Forelimb muscle (tissue), 1 donor: ENCODE results near the gene PCCA. TPM values are rescaled to one million over a fixed set of nuclear protein-coding genes. Genes with fewer than 3 reads are reported as not detected.

Experiments
- DNase-seq: peaks from one replicate; pipeline ENCODE4 v3.0.0-alpha.2; 2013; ENCODE audit warnings: low read depth
- polyA plus RNA-seq: library from polyadenylated mRNA; unstranded; fragments of 120-200 nt; gene quantifications from one replicate; pipeline ENCODE4 v1.2.1, GENCODE V29; 2013; ENCODE audit not compliant: insufficient read length

The PCCA gene
- polyA plus RNA-seq, 1 donor: 38.2 TPM

GRCh38 chr13:100506600-100507422 lies 417.9 kb downstream of the PCCA start:
- DNase-seq: no peak

DNA sequence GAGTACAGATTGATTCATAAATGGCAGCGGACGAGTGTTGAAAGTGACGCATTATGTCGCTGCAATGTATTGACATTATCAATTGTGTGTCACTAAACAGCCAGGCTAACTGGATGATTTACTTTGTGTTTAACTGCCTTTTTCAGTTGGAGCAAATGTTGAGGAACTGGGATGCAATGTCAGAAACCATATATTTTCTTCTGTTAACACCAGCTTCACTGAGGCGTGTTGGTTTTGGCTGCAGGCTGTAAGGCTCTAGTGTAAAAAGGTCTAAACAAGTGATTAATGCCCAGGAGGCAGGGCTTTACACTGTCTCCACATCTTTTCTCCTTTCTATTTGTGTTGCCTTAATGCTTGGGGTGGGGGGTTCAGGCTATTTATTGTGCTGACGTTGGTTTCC lies 419.6 kb downstream of the PCCA start:
- no peak for DNase-seq

- DNase-seq: no peak
Observed at GRCh38 chr13:100508996-100509395, 420.1 kb downstream of the PCCA start.

DNA sequence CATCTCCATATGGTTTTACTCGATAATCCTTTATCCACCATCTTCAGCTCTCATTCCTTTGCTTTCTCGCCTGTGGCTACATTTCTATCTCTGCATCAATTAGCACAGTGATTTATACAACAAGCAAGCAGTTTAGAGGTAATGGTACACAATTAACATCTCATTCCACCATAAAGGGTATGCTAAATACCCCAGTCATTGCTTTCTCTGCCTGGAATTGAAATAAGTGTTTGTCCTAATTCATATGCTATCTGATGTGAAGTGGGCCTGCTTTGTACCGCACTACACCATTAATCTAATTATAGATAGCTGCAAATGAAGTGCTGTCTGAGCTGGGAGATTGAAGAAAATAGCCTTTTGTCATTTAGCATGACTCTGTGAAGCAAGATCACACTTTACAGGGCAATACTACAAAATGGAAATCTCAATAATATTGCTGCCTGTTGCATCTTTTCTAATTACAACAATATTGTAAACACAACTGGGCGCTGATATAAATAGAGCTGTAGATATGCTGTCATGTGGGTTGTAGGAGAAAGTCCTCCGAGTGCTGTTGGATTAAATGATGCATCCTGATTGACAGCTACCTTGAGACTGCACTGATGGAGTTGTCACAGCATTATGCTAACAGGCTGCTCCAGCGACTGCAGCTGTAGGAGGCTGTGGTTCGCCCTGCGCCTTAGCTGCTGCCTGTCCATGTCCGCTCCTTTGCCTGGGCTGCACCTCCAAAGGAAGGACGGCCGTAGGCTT lies 421.5 kb downstream of the PCCA start:
- no peak for DNase-seq

- DNase-seq: no peak
Observed at GRCh38 chr13:100511466-100511865, 422.6 kb downstream of the PCCA start.

DNA sequence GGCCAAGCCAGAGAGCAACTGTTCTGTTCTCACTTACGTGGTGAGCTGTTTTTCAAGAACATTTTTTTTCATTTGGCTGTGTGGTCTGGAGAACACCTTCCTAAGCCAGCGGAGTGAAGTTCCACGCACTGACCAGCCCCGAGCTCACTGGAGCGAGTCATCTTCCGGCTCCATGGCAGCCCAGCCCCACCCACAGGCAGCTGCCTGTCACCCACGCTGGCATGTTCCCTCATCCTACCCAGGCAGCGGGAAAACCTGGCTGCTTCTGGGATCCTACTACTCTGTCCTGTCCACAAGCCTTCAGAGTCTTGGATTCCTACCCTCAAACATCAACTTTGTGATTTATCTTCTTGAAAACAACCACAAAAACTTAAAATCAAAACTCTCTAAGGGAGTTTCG lies 423.5 kb downstream of the PCCA start:
- DNase-seq: no peak

DNA sequence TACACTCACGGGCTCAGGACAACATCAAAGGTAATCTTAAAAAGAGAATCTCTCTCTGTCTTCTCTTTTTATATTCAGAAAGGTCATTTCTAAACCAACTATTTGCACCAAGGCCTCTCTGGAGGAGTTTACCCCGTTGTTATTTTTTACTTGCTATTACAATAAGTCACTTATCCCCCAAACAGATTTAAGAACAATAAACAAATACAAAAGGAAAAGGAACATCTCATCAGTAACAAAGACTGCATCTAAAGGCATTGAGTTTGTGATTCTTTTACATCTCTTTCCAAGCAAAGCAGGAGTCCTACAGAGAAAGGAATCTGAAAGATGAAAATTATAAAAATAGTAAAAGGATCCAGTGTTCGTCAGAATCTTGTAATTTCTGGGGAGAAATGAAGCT lies 424.3 kb downstream of the PCCA start:
- no peak for DNase-seq

- DNase-seq: no peak
Observed at GRCh38 chr13:100513987-100514670, 425.2 kb downstream of the PCCA start.

DNA sequence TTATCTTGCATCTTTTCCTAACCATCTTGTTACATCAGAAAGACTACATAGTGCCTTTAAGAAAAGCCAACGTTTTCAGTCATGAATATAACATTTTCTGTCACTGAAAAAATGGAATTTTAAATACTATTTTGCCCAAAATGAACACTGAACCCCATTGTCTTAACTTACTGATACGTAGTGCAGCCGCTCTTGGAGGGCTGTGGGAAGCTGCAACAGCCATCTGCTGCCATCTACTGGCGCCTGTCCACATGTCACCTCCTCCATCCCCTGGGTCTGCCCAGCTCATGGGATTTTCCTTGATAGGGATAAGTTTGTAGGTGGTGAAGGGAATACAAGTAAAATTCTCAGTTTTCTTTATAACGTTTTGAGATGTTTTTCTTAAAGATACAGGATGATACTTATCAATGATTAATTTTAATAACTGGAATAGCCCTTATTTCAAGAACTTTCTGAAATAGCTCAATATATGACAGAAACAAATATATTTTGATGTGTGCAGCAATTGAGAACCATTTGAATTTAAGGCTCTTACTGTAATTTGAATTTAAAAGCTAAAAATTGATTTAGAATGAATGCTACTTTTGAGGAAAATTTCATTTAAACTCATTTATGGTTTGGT lies 426.0 kb downstream of the PCCA start:
- DNase-seq: no peak

DNA sequence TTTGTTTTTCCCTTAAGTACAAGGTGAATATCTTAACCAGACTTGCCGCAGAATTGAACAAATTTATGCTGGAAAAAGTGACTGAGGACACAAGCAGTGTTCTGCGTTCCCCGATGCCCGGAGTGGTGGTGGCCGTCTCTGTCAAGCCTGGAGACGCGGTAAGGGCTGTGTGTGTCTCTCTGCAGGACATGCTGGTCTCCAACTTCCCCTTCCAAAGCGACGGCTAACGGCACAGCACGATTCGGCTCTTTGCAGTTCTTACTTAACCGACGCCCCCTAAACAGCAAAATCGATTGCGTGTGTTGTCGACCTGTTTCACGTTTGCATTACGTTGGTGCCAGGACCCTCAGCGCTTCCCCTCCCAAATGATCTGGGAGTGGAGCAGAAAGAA lies 426.5 kb downstream of the PCCA start:
- DNase-seq: no peak

GRCh38 chr13:100517135-100517534 lies 428.2 kb downstream of the PCCA start:
- DNase-seq: no peak

DNA sequence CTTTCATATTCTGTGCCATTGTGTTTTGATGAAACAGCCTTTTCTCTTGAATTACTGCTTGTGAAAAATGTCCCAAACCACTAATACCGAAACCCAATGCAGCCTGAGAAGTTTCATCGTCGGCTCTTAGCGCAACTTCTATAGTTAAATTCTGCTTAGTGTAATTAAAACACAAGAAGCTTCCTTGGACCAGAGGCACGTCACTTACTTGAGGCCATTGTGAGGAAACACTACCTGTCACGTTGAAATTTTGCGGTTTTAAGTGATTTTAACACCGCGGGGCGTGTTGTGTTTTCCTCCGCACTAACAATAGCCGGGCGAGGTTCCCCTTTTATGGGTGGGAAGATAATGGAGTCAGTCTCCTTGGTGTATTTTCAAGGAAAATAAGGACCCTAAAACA lies 428.8 kb downstream of the PCCA start:
- no peak for DNase-seq

DNA sequence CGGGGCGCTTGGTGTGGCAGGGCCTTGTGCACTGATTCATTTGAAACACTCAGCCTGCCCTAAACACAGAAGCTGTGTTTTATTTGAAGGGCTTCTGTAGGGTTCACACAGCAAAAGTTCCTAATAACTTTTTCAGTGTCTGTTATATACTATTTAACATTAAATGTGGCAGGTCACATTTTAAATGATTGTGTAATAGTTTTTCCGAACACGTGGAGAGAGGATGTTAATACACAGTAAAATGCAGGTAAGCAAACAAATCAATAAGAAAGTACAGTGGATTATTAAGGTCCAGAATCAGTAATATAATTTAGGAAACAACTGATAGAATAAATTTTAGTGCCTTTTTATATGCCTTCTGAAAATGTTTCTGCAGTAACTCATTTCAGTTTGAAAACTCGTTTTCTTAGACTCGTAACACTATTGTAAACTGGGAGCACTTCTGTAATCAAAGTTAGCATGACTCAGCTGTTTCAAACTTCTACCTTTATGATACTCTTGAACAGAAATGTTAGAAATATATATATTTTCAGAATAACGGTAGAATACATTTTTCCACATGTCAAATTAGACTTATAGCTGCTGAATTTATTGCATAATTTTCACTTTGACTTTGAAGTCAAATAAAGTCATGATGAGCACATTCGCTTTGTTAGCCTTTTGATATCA lies 429.6 kb downstream of the PCCA start:
- no peak for DNase-seq

GRCh38 chr13:100519626-100520025 lies 430.7 kb downstream of the PCCA start:
- no peak for DNase-seq

DNA sequence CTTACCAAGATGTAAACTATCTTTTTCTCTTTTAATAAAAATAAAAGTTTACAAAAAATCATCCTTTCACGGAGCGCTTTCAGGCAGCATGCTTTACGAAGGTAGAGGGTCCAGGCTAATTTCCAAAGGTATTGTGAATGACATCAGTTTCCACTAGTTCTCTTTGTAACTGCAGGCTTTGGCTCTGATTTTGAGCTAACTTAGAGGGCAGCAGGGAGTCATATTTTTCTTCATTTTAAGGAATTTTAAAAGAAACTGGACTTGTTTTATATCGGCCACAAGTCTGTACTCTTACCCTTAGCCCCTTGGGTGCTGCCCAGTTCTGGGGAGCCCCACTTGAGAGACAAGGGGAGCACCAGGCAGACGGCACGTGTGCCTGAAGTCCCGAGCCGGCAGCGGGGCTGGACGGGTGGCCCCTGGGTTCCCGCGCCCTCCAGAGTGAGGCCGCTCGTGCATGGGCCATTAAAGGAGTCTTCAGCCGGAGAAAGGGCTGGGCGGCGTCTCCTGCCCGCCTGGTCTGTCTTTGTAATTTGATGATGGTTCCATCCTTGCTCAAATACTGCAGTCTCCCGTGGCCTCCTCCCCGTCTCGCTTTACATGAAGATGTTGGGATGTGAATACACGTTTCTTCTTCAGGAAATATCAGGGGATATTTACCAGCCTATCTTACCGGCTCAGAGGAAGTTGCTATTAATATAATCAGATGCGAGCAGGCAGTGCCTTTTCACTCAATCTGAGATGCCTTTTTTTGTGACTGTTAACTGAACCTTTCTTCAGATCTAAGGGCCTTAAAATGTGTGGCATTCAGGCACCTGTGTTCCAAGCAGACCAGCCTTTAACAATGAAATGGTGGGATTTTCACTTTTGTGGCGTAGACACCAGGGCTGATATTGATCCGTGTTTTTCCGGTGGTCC lies 432.3 kb downstream of the PCCA start:
- DNase-seq: no peak

DNA sequence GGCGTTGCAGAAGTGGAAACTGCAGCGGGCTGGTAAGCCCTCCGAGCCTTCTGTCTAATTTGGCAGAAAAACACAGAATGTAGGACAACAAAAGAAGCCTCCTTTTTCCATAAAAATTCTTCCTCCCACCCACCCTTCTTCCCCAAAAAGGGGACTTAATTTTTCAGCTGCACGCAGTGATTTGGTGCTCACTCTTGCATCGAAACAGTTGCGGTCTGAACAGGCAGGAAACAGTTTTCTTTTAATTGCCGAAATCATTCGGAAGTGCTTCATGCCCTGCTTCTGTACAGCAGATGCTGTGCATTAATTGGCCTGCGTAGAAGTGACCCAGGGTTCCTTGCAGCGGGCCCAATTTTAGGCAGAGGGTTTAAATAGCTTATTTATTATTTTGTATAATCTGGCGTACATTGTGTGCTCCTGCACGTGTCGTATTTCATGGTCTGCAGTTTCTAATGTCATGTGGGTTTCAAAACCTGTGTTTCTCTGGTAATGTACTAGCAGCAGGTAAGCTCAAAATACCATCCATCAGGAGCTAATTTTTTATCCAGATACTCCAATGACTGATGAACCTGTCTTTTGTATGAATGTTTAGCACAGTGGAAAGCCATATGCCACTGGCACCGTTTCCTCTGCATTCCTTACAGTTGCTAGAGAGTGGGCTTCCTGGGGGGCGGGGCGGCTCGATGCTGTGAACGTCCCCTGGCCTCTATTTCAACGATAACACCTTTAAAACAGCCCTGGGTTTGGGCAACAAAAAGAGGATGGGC lies 433.1 kb downstream of the PCCA start:
- no peak for DNase-seq

DNA sequence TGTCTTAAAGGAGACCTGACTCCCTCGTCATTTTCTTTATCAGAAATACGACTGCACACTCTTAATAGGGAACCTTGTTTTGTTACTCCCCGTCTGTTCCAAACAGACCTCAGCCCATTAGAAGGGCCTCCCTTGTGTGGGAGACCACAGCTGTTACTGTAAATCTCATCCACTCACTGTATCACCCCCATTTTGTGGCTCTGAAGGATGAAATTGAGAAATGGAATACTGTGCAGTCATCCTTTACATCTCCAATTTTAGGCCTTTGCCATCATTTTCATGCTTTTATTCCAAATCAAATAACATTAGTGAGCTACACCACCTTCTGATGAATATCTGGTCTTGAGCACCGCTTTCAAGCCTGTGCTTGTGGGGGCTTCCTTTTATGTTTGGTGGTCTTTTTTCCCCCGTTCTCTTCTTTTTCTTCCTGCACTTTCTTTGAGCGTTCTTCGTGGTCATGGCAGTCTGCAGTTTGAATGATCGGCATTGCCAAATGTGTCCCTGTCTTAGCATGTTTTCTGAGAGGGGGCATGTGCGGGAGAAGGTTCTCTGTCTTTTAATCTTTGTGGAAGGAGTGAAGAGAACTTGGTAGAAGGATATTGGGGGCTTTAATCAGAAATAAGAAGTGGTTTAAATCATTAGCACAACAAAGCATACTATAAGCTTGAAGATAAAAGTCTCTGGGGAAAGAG lies 433.9 kb downstream of the PCCA start:
- no peak for DNase-seq

- no peak for DNase-seq
Observed at GRCh38 chr13:100523411-100523810, 434.5 kb downstream of the PCCA start.

DNA sequence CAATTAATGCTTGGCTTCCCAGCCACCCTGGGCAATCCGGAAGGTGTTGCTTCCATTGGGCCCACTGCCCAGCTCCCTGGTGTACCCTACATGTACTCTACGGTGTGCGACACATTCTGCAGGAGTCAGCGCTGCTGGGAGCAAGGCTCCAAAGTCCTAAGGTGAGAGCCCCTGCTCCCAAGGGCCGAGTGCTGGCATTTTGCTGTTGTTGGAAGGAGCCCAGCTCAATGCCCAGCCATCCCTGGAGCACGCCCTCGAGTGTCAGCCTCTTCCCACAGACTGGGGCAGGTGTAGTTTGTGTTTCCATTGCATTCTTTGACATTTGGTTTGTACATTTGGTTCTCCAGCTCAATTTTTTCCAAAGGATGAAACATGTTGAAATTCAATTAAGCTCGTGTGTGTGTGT lies 435.1 kb downstream of the PCCA start:
- no peak for DNase-seq
